ENCODE measurements around the gene PCYT1A. TPM values are rescaled to one million over a fixed set of nuclear protein-coding genes. Genes with fewer than 3 reads are reported as not detected.

The PCYT1A gene
- total and polyA plus RNA-seq, 2 of the 13 experiments (the other 11 are each of a cell fraction or from before 2014, with no cell fraction given) = 26.4 to 45.3 TPM

DNA sequence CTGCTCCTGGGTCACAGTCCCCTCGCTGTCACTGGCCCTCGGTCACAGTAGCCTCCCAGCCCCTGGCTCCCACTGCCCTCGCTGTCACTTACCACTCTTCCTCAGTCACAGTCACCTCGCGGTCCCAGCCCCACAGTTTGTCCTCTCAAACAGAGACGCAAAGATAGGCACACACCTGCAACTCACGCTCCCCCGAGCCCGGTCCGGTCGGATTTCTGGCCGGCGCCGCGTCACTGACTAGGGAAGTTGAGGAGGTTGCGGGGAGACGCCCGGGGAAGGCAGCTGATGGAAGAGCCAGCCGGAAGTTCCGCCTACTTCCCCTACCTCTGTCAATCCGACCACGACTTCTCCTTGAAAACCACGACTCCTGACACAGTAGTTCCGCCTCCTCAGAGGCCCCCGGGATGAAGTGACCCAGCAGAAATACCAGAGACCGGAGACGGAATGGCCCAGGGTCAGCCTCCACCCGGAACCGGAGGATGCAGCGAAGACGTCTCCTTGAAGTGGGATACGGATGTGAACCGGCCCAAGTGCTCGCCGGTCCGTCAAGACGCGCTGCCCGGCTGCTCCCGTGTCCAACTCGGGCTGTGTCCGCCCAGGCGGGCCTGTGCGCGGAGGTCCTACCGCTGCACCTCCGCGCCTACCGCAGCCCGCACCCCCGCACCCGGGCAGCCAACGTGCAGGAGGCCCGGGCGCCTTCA is at the start of gene PCYT1A (continued):
- TF ChIP-seq, protein P1, sequence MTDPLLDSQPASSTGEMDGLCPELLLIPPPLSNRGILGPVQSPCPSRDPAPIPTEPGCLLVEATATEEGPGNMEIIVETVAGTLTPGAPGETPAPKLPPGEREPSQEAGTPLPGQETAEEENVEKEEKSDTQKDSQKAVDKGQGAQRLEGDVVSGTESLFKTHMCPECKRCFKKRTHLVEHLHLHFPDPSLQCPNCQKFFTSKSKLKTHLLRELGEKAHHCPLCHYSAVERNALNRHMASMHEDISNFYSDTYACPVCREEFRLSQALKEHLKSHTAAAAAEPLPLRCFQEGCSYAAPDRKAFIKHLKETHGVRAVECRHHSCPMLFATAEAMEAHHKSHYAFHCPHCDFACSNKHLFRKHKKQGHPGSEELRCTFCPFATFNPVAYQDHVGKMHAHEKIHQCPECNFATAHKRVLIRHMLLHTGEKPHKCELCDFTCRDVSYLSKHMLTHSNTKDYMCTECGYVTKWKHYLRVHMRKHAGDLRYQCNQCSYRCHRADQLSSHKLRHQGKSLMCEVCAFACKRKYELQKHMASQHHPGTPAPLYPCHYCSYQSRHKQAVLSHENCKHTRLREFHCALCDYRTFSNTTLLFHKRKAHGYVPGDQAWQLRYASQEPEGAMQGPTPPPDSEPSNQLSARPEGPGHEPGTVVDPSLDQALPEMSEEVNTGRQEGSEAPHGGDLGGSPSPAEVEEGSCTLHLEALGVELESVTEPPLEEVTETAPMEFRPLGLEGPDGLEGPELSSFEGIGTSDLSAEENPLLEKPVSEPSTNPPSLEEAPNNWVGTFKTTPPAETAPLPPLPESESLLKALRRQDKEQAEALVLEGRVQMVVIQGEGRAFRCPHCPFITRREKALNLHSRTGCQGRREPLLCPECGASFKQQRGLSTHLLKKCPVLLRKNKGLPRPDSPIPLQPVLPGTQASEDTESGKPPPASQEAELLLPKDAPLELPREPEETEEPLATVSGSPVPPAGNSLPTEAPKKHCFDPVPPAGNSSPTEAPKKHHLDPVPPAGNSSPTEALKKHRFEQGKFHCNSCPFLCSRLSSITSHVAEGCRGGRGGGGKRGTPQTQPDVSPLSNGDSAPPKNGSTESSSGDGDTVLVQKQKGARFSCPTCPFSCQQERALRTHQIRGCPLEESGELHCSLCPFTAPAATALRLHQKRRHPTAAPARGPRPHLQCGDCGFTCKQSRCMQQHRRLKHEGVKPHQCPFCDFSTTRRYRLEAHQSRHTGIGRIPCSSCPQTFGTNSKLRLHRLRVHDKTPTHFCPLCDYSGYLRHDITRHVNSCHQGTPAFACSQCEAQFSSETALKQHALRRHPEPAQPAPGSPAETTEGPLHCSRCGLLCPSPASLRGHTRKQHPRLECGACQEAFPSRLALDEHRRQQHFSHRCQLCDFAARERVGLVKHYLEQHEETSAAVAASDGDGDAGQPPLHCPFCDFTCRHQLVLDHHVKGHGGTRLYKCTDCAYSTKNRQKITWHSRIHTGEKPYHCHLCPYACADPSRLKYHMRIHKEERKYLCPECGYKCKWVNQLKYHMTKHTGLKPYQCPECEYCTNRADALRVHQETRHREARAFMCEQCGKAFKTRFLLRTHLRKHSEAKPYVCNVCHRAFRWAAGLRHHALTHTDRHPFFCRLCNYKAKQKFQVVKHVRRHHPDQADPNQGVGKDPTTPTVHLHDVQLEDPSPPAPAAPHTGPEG (CRISPR knock-in tag; IDR thresholded peaks at IDR 0.05) = peak; percentile 83
- TF ChIP-seq, protein P2, sequence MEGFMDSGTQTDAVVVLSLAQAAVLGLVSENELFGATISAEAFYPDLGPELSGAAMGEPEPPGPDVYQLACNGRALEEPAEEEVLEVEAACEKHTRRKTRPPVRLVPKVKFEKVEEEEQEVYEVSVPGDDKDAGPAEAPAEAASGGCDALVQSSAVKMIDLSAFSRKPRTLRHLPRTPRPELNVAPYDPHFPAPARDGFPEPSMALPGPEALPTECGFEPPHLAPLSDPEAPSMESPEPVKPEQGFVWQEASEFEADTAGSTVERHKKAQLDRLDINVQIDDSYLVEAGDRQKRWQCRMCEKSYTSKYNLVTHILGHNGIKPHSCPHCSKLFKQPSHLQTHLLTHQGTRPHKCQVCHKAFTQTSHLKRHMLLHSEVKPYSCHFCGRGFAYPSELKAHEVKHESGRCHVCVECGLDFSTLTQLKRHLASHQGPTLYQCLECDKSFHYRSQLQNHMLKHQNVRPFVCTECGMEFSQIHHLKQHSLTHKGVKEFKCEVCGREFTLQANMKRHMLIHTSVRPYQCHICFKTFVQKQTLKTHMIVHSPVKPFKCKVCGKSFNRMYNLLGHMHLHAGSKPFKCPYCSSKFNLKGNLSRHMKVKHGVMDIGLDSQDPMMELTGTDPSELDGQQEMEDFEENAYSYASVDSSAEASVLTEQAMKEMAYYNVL (CRISPR knock-in tag; IDR thresholded peaks at IDR 0.05; ENCODE audit: borderline replicate concordance) = peak; percentile 68; the same call in 1 of the 2 replicates
- TF ChIP-seq JUND (CRISPR knock-in tag; IDR thresholded peaks at IDR 0.05) (peak; percentile 62; the same call in 1 of the 2 replicates), JDP2 (CRISPR knock-in tag; IDR thresholded peaks at IDR 0.05; ENCODE audit: borderline replicate concordance) (peak; percentile 78; the same call in 1 of the 2 replicates), HNF4A (CRISPR knock-in tag; IDR thresholded peaks at IDR 0.05) (peak; percentile 16; the same call in 1 of the 2 replicates), BRD4 (CRISPR knock-in tag; IDR thresholded peaks at IDR 0.05) (peak; percentile 94), MIER3 (CRISPR knock-in tag; IDR thresholded peaks at IDR 0.05; ENCODE audit: borderline replicate concordance) (peak; percentile 78), ARNT (IDR thresholded peaks at IDR 0.05) (no peak), ATF7-NPFF (CRISPR knock-in tag; IDR thresholded peaks at IDR 0.05; ENCODE audit: low read depth) (peak; percentile 32), KLF16 (CRISPR knock-in tag; IDR thresholded peaks at IDR 0.05) (peak in 1 of 2 experiments; percentile 81; a peak in 2 of 4 replicates), HNRNPUL1 (IDR thresholded peaks at IDR 0.05; ENCODE audit: low read depth, low read length) (no peak), PTBP1 (IDR thresholded peaks at IDR 0.05; ENCODE audit: low read depth, low read length, poor library complexity, severe bottlenecking) (no peak)
- TF ChIP-seq, protein P3, sequence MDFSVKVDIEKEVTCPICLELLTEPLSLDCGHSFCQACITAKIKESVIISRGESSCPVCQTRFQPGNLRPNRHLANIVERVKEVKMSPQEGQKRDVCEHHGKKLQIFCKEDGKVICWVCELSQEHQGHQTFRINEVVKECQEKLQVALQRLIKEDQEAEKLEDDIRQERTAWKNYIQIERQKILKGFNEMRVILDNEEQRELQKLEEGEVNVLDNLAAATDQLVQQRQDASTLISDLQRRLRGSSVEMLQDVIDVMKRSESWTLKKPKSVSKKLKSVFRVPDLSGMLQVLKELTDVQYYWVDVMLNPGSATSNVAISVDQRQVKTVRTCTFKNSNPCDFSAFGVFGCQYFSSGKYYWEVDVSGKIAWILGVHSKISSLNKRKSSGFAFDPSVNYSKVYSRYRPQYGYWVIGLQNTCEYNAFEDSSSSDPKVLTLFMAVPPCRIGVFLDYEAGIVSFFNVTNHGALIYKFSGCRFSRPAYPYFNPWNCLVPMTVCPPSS (IDR thresholded peaks at IDR 0.05) = no peak
- TF ChIP-seq, protein P4, sequence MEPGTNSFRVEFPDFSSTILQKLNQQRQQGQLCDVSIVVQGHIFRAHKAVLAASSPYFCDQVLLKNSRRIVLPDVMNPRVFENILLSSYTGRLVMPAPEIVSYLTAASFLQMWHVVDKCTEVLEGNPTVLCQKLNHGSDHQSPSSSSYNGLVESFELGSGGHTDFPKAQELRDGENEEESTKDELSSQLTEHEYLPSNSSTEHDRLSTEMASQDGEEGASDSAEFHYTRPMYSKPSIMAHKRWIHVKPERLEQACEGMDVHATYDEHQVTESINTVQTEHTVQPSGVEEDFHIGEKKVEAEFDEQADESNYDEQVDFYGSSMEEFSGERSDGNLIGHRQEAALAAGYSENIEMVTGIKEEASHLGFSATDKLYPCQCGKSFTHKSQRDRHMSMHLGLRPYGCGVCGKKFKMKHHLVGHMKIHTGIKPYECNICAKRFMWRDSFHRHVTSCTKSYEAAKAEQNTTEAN (CRISPR knock-in tag; conservative IDR thresholded peaks at IDR 0.05) = no peak; the same call in 1 of the 2 replicates
- TF ChIP-seq, protein P5, sequence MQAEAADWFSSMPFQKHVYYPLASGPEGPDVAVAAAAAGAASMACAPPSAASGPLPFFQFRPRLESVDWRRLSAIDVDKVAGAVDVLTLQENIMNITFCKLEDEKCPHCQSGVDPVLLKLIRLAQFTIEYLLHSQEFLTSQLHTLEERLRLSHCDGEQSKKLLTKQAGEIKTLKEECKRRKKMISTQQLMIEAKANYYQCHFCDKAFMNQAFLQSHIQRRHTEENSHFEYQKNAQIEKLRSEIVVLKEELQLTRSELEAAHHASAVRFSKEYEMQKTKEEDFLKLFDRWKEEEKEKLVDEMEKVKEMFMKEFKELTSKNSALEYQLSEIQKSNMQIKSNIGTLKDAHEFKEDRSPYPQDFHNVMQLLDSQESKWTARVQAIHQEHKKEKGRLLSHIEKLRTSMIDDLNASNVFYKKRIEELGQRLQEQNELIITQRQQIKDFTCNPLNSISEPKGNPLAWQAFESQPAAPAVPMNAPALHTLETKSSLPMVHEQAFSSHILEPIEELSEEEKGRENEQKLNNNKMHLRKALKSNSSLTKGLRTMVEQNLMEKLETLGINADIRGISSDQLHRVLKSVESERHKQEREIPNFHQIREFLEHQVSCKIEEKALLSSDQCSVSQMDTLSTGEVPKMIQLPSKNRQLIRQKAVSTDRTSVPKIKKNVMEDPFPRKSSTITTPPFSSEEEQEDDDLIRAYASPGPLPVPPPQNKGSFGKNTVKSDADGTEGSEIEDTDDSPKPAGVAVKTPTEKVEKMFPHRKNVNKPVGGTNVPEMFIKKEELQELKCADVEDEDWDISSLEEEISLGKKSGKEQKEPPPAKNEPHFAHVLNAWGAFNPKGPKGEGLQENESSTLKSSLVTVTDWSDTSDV (CRISPR knock-in tag; IDR thresholded peaks at IDR 0.05) = no peak
